GM18520 (cell line): ENCODE measurements around the gene FAM89A.

Source experiments
- ATAC-seq: cut with Tn5 transposase; IDR thresholded peaks from one replicate; pipeline ENCODE4 v1.9.1; 2021; ENCODE audit not compliant: unreplicated experiment

The FAM89A gene

GRCh38 chr1:231040019-231040799, at the start of gene FAM89A:
Gene FAM89A (minus strand): TSS chr1:231040254. CDS start chr1:231040211, 43 bp downstream.
- ATAC-seq = no peak

GRCh38 chr1:231084353-231084752, 44.3 kb upstream of the FAM89A start:
- ATAC-seq = no peak

GRCh38 chr1:231079163-231079562, 39.1 kb upstream of the FAM89A start:
- no peak for ATAC-seq

- ATAC-seq = no peak
These were observed 38.2 kb upstream of the FAM89A start for GRCh38 chr1:231078250-231078649.

GRCh38 chr1:231076802-231077201, 36.7 kb upstream of the FAM89A start:
- ATAC-seq = no peak

GRCh38 chr1:231075497-231075896, 35.4 kb upstream of the FAM89A start:
- ATAC-seq = no peak

- no peak for ATAC-seq
These were observed 35.0 kb upstream of the FAM89A start for GRCh38 chr1:231075020-231075419.

- no peak for ATAC-seq
These were observed 34.0 kb upstream of the FAM89A start for GRCh38 chr1:231074046-231074445.

- ATAC-seq = no peak
These were observed 33.3 kb upstream of the FAM89A start for GRCh38 chr1:231073331-231073730.

- no peak for ATAC-seq
These were observed 32.5 kb upstream of the FAM89A start for GRCh38 chr1:231072502-231073094.

GRCh38 chr1:231072041-231072440, 32.0 kb upstream of the FAM89A start:
- no peak for ATAC-seq

- ATAC-seq = no peak
These were observed 30.8 kb upstream of the FAM89A start for GRCh38 chr1:231070758-231071444.

GRCh38 chr1:231069333-231069732, 29.3 kb upstream of the FAM89A start:
- ATAC-seq = no peak

- no peak for ATAC-seq
These were observed 28.7 kb upstream of the FAM89A start for GRCh38 chr1:231068762-231069161.

GRCh38 chr1:231065510-231066241, 25.6 kb upstream of the FAM89A start:
- no peak for ATAC-seq

GRCh38 chr1:231064418-231064817, 24.4 kb upstream of the FAM89A start:
- no peak for ATAC-seq

GRCh38 chr1:231063331-231063730, 23.3 kb upstream of the FAM89A start:
- no peak for ATAC-seq

- no peak for ATAC-seq
These were observed 22.6 kb upstream of the FAM89A start for GRCh38 chr1:231062500-231063270.

GRCh38 chr1:231059566-231060193, 19.6 kb upstream of the FAM89A start:
- no peak for ATAC-seq
